GM12892 (cell line): ENCODE data around the gene PRUNE2.

Source experiments
- POLR2A ChIP-seq: IDR thresholded peaks from 2 replicates; pipeline ENCODE4 v1.6.1; 2011; ENCODE audit warnings: low read depth, low read length, control low read depth
- POLR2AphosphoS5 ChIP-seq: IDR thresholded peaks from 2 replicates; pipeline ENCODE4 v1.6.1; 2011; ENCODE audit warnings: low read depth, low read length, control low read depth

GRCh38 chr9:76619197-76619596 is 286.7 kb downstream of the PRUNE2 start:
- TF ChIP-seq POLR2AphosphoS5 (no peak), POLR2A (no peak)
